HCT116 (cell line): ENCODE results near the gene POLK. TPM values are rescaled to one million over a fixed set of nuclear protein-coding genes. Genes with fewer than 3 reads are reported as not detected.
"Not testable (repeated sequence)": the region's sequence is repeated elsewhere in the genome, so short reads cannot be mapped to it uniquely, and the experiment has no call there.

ENCODE experiments used
- ATAC-seq: fragments of 200-7000 bp; cut with Tn5 transposase; 2 replicates; pipeline ENCODE4 v1.9.1; 2020; ENCODE audit warnings: mild to moderate bottlenecking, moderate library complexity
- BruUV-seq: library from RNA; stranded (reverse); fragments of 400-500 nt; replicated peaks from 2 replicates; lab custom pipeline; 2021; lab: Mats Ljungman, UMichigan
- CTCF ChIA-PET: fragments of 300-600 bp; sonication (Branson Sonifier 250); formaldehyde crosslinking; loops from one replicate; lab custom pipeline; 2021; ENCODE audit warnings: antibody characterized with exemption; lab: Charles Lee
- POLR2A ChIA-PET: fragments of 300-600, 350-600 bp; sonication (Branson Sonifier 250); formaldehyde crosslinking; loops from one replicate; lab custom pipeline; 2021; ENCODE audit warnings: antibody characterized with exemption; lab: Charles Lee
- RAD21 ChIA-PET, 2 experiments: fragments of 300-600 bp; sonication (Branson Sonifier 250); formaldehyde crosslinking; loops; one replicate each; lab custom pipeline; 2023; ENCODE audit warnings: low total read pairs in 2 of 2; ENCODE audit not compliant: uncharacterized antibody in 2 of 2, unreplicated experiment in 2 of 2, low non-redundant PET in 1 of 2; lab: Charles Lee
- DNase-seq: peaks from one replicate; pipeline ENCODE4 v3.0.0-alpha.2; 2010; ENCODE audit warnings: low read depth, low spot score
- H2AFZ ChIP-seq: fragments of 200-600 bp; shearing (Covaris generic), sonication (generic); 2 replicates; pipeline ENCODE4 v1.6.1; 2017; ENCODE audit warnings: low read depth, mixed run types, mixed read lengths, antibody characterized with exemption, low read length; ENCODE audit not compliant: poor library complexity, severe bottlenecking
- H3K27ac ChIP-seq: 2 replicates; pipeline ENCODE4 v1.5.1; 2012; ENCODE audit warnings: low read depth, low read length
- H3K27me3 ChIP-seq: fragments of 200-600 bp; sonication (generic); 2 replicates; pipeline ENCODE4 v1.6.1; 2016; ENCODE audit warnings: mixed run types, low read length, mixed read lengths; ENCODE audit not compliant: insufficient read depth
- H3K36me3 ChIP-seq, 2 experiments: fragments of 200-500 bp in 1 of 2; fragments of 200-600 bp in 1 of 2; sonication (Bioruptor generic) in 1 of 2; sonication (generic) in 1 of 2; 2 replicates each; pipeline versions ENCODE4 v1.5.1 to v1.6.1; 2014 to 2016; ENCODE audit warnings: low read length in 2 of 2, inconsistent platforms in 1 of 2, mixed read lengths in 1 of 2, mixed run types in 1 of 2; ENCODE audit not compliant: insufficient read depth in 2 of 2, control insufficient read depth in 1 of 2
- H3K4me1 ChIP-seq, 2 experiments: fragments of 200-600 bp in 1 of 2; sonication (generic) in 1 of 2; 2 replicates each; pipeline versions ENCODE4 v1.5.1 to v1.6.1; 2012 to 2017; ENCODE audit warnings: low read length in 2 of 2, inconsistent platforms in 1 of 2, mild to moderate bottlenecking in 1 of 2, mixed read lengths in 1 of 2, mixed run types in 1 of 2, moderate library complexity in 1 of 2; ENCODE audit not compliant: insufficient read depth in 2 of 2, control insufficient read depth in 1 of 2
- H3K4me2 ChIP-seq: fragments of 200-600 bp; sonication (generic); 2 replicates; pipeline ENCODE4 v1.6.1; 2017; ENCODE audit warnings: mixed run types, low read length, mixed read lengths
- H3K4me3 ChIP-seq, 2 experiments: fragments of 200-600 bp in 1 of 2; sonication (generic) in 1 of 2; replicated peaks in 1 of 2; 2 replicates each; pipeline ENCODE4 v1.5.1; 2011 to 2016; ENCODE audit warnings: low read length in 2 of 2, control low read depth in 1 of 2, low read depth in 1 of 2, mild to moderate bottlenecking in 1 of 2, mixed read lengths in 1 of 2, mixed run types in 1 of 2
- H3K79me2 ChIP-seq: fragments of 200-600 bp; sonication (generic); 2 replicates; pipeline ENCODE4 v1.6.1; 2017; ENCODE audit warnings: mild to moderate bottlenecking, mixed run types, low read length, moderate library complexity, mixed read lengths; ENCODE audit not compliant: insufficient read depth
- H3K9ac ChIP-seq: fragments of 200-600 bp; sonication (generic); 2 replicates; pipeline ENCODE4 v1.6.1; 2016; ENCODE audit warnings: low read length, mixed read lengths
- H3K9me2 ChIP-seq: fragments of 200-600 bp; sonication (generic), shearing (Covaris generic); 2 replicates; pipeline ENCODE4 v1.6.1; 2017; ENCODE audit warnings: mixed run types, mild to moderate bottlenecking, moderate library complexity; ENCODE audit not compliant: insufficient read depth
- H3K9me3 ChIP-seq, 2 experiments: fragments of 200-500 bp in 1 of 2; fragments of 200-600 bp in 1 of 2; sonication (Bioruptor generic) in 1 of 2; sonication (generic) in 1 of 2; 2 replicates each; pipeline ENCODE4 v1.6.1; 2014 to 2017; ENCODE audit warnings: low read length in 2 of 2, mixed read lengths in 2 of 2, inconsistent platforms in 1 of 2, low read depth in 1 of 2, mild to moderate bottlenecking in 1 of 2, mixed run types in 1 of 2, moderate library complexity in 1 of 2; ENCODE audit not compliant: control insufficient read depth in 1 of 2, insufficient read depth in 1 of 2
- H4K20me1 ChIP-seq: fragments of 200-600 bp; sonication (generic), shearing (Covaris generic); 2 replicates; pipeline ENCODE4 v1.6.1; 2017; ENCODE audit warnings: mixed run types, mild to moderate bottlenecking, moderate library complexity; ENCODE audit not compliant: insufficient read depth
- EZH2phosphoT487 ChIP-seq: fragments of 200-600 bp; IDR thresholded peaks from 2 replicates; pipeline ENCODE4 v1.6.1; 2018; ENCODE audit warnings: antibody characterized with exemption, borderline replicate concordance
- SP1 ChIP-seq: IDR thresholded peaks from 2 replicates; pipeline ENCODE4 v1.6.1; 2012; ENCODE audit warnings: low read depth
- intact Hi-C: fragments of 100-400 bp; cut with micrococcal nuclease; formaldehyde crosslinking; loops from 2 replicates; pipeline ENCODE4 v1.10.0; 2022
- total RNA-seq: library from RNA; stranded (reverse); gene quantifications from one replicate; pipeline ENCODE4 v1.2.1, GENCODE V29; 2021; ENCODE audit not compliant: unreplicated experiment

POLK gene
- total RNA-seq, 1 experiment from 2014 or later = 17.3 TPM

- ATAC-seq, H3K27me3 ChIP-seq, H3K4me1 ChIP-seq, H3K9me3 ChIP-seq, H3K4me2 ChIP-seq, H3K36me3 ChIP-seq, H3K9me2 ChIP-seq, H3K4me3 ChIP-seq, DNase-seq, H2AFZ ChIP-seq, H3K27ac ChIP-seq, BruUV-seq, H4K20me1 ChIP-seq, CTCF ChIA-PET, H3K9ac ChIP-seq, intact Hi-C loops, RAD21 ChIA-PET, POLR2A ChIA-PET: not testable (repeated sequence)
- peaks cover 14% of the 10 kb centered on the region; the same call in 1 of the 2 replicates for H3K79me2 ChIP-seq
Measured at GRCh38 chr5:75498875-75499274, 12.8 kb upstream of the POLK start.

DNA sequence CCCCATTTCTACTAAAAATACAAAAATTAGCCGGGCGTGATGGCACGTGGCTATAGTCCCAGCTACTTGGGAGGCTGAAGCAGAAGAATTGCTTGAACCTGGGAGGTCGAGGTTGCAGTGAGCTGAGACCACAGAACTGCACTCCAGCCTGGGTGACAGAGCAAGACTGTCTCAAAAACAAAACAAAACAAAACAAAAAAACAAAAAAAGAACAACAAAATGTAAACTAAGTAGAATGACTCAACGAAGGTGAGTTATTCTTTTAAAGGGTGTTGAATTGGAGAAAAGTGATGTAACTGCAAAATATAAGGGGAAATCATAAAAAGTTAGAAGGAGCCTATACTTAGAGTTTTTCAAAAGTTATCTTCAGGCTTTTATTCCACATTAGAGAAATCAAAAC is 6.6 kb upstream of the POLK start:
- H3K9ac ChIP-seq, CTCF ChIA-PET, RAD21 ChIA-PET, H3K27ac ChIP-seq, POLR2A ChIA-PET, H3K4me3 ChIP-seq, H2AFZ ChIP-seq, intact Hi-C loops, BruUV-seq, H3K4me2 ChIP-seq, H3K36me3 ChIP-seq, H4K20me1 ChIP-seq, DNase-seq, H3K9me3 ChIP-seq, H3K4me1 ChIP-seq, H3K27me3 ChIP-seq, ATAC-seq, H3K9me2 ChIP-seq: not testable (repeated sequence)
- peaks cover 45% of the 10 kb centered on the region for H3K79me2 ChIP-seq

DNA sequence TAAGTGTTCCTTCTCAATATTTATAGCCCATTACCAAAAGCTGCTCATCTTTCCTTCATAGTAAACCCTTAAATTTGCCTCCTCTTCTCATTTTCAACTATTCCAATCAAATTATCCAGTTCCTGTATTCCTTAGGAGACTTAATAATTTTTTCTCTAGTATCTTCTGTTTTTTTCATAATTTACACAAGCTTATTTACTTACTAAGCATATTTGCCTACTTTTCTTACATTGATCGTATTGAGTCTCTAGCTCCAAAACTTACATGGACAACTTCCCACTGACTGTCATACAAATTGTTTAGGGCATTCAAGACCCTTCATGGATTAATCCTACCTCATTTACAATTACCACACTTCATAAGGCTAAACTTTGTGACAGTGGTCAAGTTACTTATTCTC is 3.9 kb upstream of the POLK start:
- Histone ChIP-seq H3K4me2 (no peak overlapping the region), H3K9me3 (no peaks in the 10 kb centered on the region), H3K9me2 (no peaks in the 10 kb centered on the region), H3K4me1 (peaks cover 6 to 16% of the 10 kb centered on the region in 2 experiments; a peak in 3 of 4 replicates), H3K4me3 (no peak overlapping the region), H2AFZ (no peak overlapping the region), H3K27ac (no peak overlapping the region), H3K9ac (no peak overlapping the region), H4K20me1 (peaks cover 3% of the 10 kb centered on the region; the same call in 1 of the 2 replicates), H3K79me2 (peaks cover 50% of the 10 kb centered on the region), H3K36me3 (no peaks in the 10 kb centered on the region), H3K27me3 (no peaks in the 10 kb centered on the region)
- RAD21 ChIA-PET = no interaction called here
- BruUV-seq = no TSS peak
- no peak for TF ChIP-seq SP1
- TF ChIP-seq EZH2phosphoT487 = no peak
- POLR2A ChIA-PET = no interaction called here
- CTCF ChIA-PET = no interaction called here
- no peak for ATAC-seq
- intact Hi-C loops = no loop called here
- DNase-seq = no peak
